ENCODE measurements around the gene PRKCA. TPM values are rescaled to one million over a fixed set of nuclear protein-coding genes. Genes with fewer than 3 reads are reported as not detected.

The PRKCA gene
- total RNA-seq, 1 experiment from 2014 or later = 29.5 TPM

GRCh38 chr17:66435182-66435581 is 132.8 kb downstream of the PRKCA start:
- Mint-ChIP-seq H3K27me3 (ENCODE audit: low read depth) (no peaks in the 10 kb centered on the region), H3K36me3 (no peaks in the 10 kb centered on the region), H3K4me1 (peaks cover 23% of the 10 kb centered on the region), H3K9me3 (no peaks in the 10 kb centered on the region), H3K27ac (no peak overlapping the region), H3K4me3 (no peak overlapping the region)
- POLR2A ChIA-PET = no interaction called here
- no peak for DNase-seq (ENCODE audit: low spot score)
- ATAC-seq = no peak
- no peak for TF ChIP-seq HMGA2 (CRISPR knock-in tag; IDR thresholded peaks at IDR 0.05)
- TF ChIP-seq AR (CRISPR knock-in tag; IDR thresholded peaks at IDR 0.05) = no peak
- no peak for TF ChIP-seq JUN (CRISPR knock-in tag; IDR thresholded peaks at IDR 0.05)
- no peak for TF ChIP-seq E2F4 (CRISPR knock-in tag; IDR thresholded peaks at IDR 0.05; ENCODE audit: borderline replicate concordance, low read depth)
- no peak for TF ChIP-seq ZNF317 (CRISPR knock-in tag; IDR thresholded peaks at IDR 0.05; ENCODE audit: borderline replicate concordance, low read depth)
- no peak for TF ChIP-seq CREB1 (CRISPR knock-in tag; IDR thresholded peaks at IDR 0.05)
- TF ChIP-seq ATF2 (CRISPR knock-in tag; IDR thresholded peaks at IDR 0.05; ENCODE audit: borderline replicate concordance, low read depth) = no peak
- CTCF ChIA-PET = interaction anchor here (1.5 kb wide), 1 partner anchor 125 kb away, joined by 6 read pairs; no protein-coding TSS in a partner anchor

- no peaks in the 10 kb centered on the region for H3K9me3 Mint-ChIP-seq
- ATAC-seq = no peak
- CTCF ChIA-PET = interaction anchor here (1.2 kb wide), 1 partner anchor 126 kb away, joined by 3 read pairs; no protein-coding TSS in a partner anchor
- DNase-seq (ENCODE audit: low spot score) = no peak
- POLR2A ChIA-PET = interaction anchor here (0.6 to 0.7 kb wide), 2 partner anchors 13 to 106 kb away, joined by 3 to 5 read pairs; no protein-coding TSS in a partner anchor
- no peak overlapping the region for H3K4me3 Mint-ChIP-seq
- no peak overlapping the region for H3K27ac Mint-ChIP-seq
- no peaks in the 10 kb centered on the region for H3K27me3 Mint-ChIP-seq (ENCODE audit: low read depth)
- peaks cover 14% of the 10 kb centered on the region for H3K4me1 Mint-ChIP-seq
- no peaks in the 10 kb centered on the region for H3K36me3 Mint-ChIP-seq
- no peak for TF ChIP-seq NR1H2 (CRISPR knock-in tag; IDR thresholded peaks at IDR 0.05)
- TF ChIP-seq ATF1 (CRISPR knock-in tag; IDR thresholded peaks at IDR 0.05) = no peak
- no peak for TF ChIP-seq AFF4 (CRISPR knock-in tag; IDR thresholded peaks at IDR 0.05; ENCODE audit: borderline replicate concordance)
- TF ChIP-seq TP53 (CRISPR knock-in tag; IDR thresholded peaks at IDR 0.05) = no peak
- no peak for TF ChIP-seq ZNF219 (CRISPR knock-in tag; IDR thresholded peaks at IDR 0.05; ENCODE audit: borderline replicate concordance)
- no peak for TF ChIP-seq ELF4 (CRISPR knock-in tag; IDR thresholded peaks at IDR 0.05; ENCODE audit: low read depth)
- TF ChIP-seq ATF2 (CRISPR knock-in tag; IDR thresholded peaks at IDR 0.05; ENCODE audit: borderline replicate concordance, low read depth) = no peak
- no peak for TF ChIP-seq E2F5 (CRISPR knock-in tag; IDR thresholded peaks at IDR 0.05)
- no peak for TF ChIP-seq KAT7 (CRISPR knock-in tag; IDR thresholded peaks at IDR 0.05; ENCODE audit: borderline replicate concordance)
- no peak for TF ChIP-seq FOXK1 (CRISPR knock-in tag; IDR thresholded peaks at IDR 0.05)
- no peak for TF ChIP-seq ZNF263 (CRISPR knock-in tag; IDR thresholded peaks at IDR 0.05; ENCODE audit: low read depth)
- no peak for TF ChIP-seq SOX15 (CRISPR knock-in tag; IDR thresholded peaks at IDR 0.05)
- no peak for TF ChIP-seq ZNF423 (CRISPR knock-in tag; IDR thresholded peaks at IDR 0.05)
- TF ChIP-seq SP1 (CRISPR knock-in tag; conservative IDR thresholded peaks at IDR 0.05) = no peak
- TF ChIP-seq RELA (CRISPR knock-in tag; IDR thresholded peaks at IDR 0.05; ENCODE audit: borderline replicate concordance) = no peak
- no peak for TF ChIP-seq NFATC4 (CRISPR knock-in tag; IDR thresholded peaks at IDR 0.05)
- TF ChIP-seq HMGA2 (CRISPR knock-in tag; IDR thresholded peaks at IDR 0.05) = no peak
- no peak for TF ChIP-seq PRRX2 (CRISPR knock-in tag; IDR thresholded peaks at IDR 0.05)
- TF ChIP-seq ZNF317 (CRISPR knock-in tag; IDR thresholded peaks at IDR 0.05; ENCODE audit: borderline replicate concordance, low read depth) = no peak
Measured at GRCh38 chr17:66436631-66437030, 134.2 kb downstream of the PRKCA start.

Data from WTC11 (cell line).